ENCODE data around the gene TBC1D10A. TPM values are rescaled to one million over a fixed set of nuclear protein-coding genes. Genes with fewer than 3 reads are reported as not detected.

Gene TBC1D10A
- total RNA-seq, 1 experiment from 2014 or later, result 24.3 TPM

- TF ChIP-seq CTCF (conservative IDR thresholded peaks at IDR 0.05), result peak; percentile 100
- TF ChIP-seq EZH2 (IDR thresholded peaks at IDR 0.05; ENCODE audit: low read depth), result no peak
- H3K27ac ChIP-seq, result no peak overlapping the region
- H3K4me3 ChIP-seq, result peak overlapping the region; percentile 49; the same call in 1 of the 2 replicates
- H3K9me2 ChIP-seq (ENCODE audit: insufficient read depth), result no peaks in the 10 kb centered on the region
- peak overlapping the region; percentile 76 for H2AFZ ChIP-seq
- POLR2A ChIA-PET (ENCODE audit: unreplicated experiment), result interaction anchor here (0.7 kb wide), 1 partner anchor 35 kb away, joined by 3 read pairs; no protein-coding TSS in a partner anchor
- H3K9me3 ChIP-seq (ENCODE audit: insufficient read depth, low read depth), result no peaks in the 10 kb centered on the region
- H3K36me3 ChIP-seq (ENCODE audit: low read depth), result no peaks in the 10 kb centered on the region
- H3K79me2 ChIP-seq (ENCODE audit: low read depth), result peaks cover 12% of the 10 kb centered on the region; the same call in 1 of the 2 replicates
- DNase-seq, result peak in 1 of 2 experiments; percentile 64
- H3F3A ChIP-seq (ENCODE audit: insufficient read depth, low read depth), result peaks cover 23% of the 10 kb centered on the region; the same call in 1 of the 2 replicates
- peaks cover 51% of the 10 kb centered on the region for H3K4me1 ChIP-seq (replicated peaks; ENCODE audit: insufficient read depth)
- intact Hi-C loops (cut with micrococcal nuclease; ENCODE audit: unreplicated experiment), result loop anchor here (1.0 to 10.0 kb wide), 3 partner anchors 64 to 342 kb away; partner anchors contain the start of gene TCN2
- no peaks in the 10 kb centered on the region for H3K27me3 ChIP-seq (ENCODE audit: insufficient read depth, low read depth)
- H4K20me1 ChIP-seq (ENCODE audit: insufficient read depth), result no peaks in the 10 kb centered on the region
- CTCF ChIA-PET, result interaction anchor here (0.5 to 1.2 kb wide), 5 partner anchors 14 to 175 kb away, joined by 3 to 7 read pairs (median 3); no protein-coding TSS in a partner anchor
- no TSS peak for BruUV-seq (replicated peaks)
- H3K4me2 ChIP-seq, result peak overlapping the region; percentile 71
Measured at GRCh38 chr22:30262917-30263741, 63.6 kb downstream of the TBC1D10A start.

- H3K9me3 ChIP-seq (ENCODE audit: insufficient read depth, low read depth), result no peaks in the 10 kb centered on the region
- H2AFZ ChIP-seq, result no peak overlapping the region
- H3K27ac ChIP-seq, result peak overlapping the region; percentile 76; the same call in 1 of the 2 replicates
- DNase-seq, result no peak
- no peak for TF ChIP-seq EZH2 (IDR thresholded peaks at IDR 0.05; ENCODE audit: low read depth)
- no peak for TF ChIP-seq CTCF (conservative IDR thresholded peaks at IDR 0.05)
- no peak overlapping the region for H3K4me3 ChIP-seq
- H3K9me2 ChIP-seq (ENCODE audit: insufficient read depth), result no peaks in the 10 kb centered on the region
- no peak overlapping the region for H3K4me2 ChIP-seq
- intact Hi-C loops (cut with micrococcal nuclease; ENCODE audit: unreplicated experiment), result loop anchor here (10.0 kb wide), 1 partner anchor 343 kb away; the partner anchor contains the start of gene TCN2
- ChIA-PET POLR2A (ENCODE audit: unreplicated experiment) (no interaction called here), CTCF (interaction anchor here (1.2 kb wide), 1 partner anchor 26 kb away, joined by 3 read pairs; no protein-coding TSS in a partner anchor)
- BruUV-seq (replicated peaks), result no TSS peak
- H3K36me3 ChIP-seq (ENCODE audit: low read depth), result no peaks in the 10 kb centered on the region
- H3K27me3 ChIP-seq (ENCODE audit: insufficient read depth, low read depth), result no peaks in the 10 kb centered on the region
- peaks cover 20% of the 10 kb centered on the region for H3K79me2 ChIP-seq (ENCODE audit: low read depth)
- peaks cover 29% of the 10 kb centered on the region for H3F3A ChIP-seq (ENCODE audit: insufficient read depth, low read depth)
- no peaks in the 10 kb centered on the region for H4K20me1 ChIP-seq (ENCODE audit: insufficient read depth)
- H3K4me1 ChIP-seq (replicated peaks; ENCODE audit: insufficient read depth), result peaks cover 54% of the 10 kb centered on the region
Measured at GRCh38 chr22:30262112-30262511, 64.6 kb downstream of the TBC1D10A start.

GRCh38 chr22:30261134-30261533, 65.6 kb downstream of the TBC1D10A start:
- Histone ChIP-seq H4K20me1 (ENCODE audit: insufficient read depth) (no peaks in the 10 kb centered on the region), H3F3A (ENCODE audit: insufficient read depth, low read depth) (peaks cover 38% of the 10 kb centered on the region), H2AFZ (no peak overlapping the region), H3K27me3 (ENCODE audit: insufficient read depth, low read depth) (no peaks in the 10 kb centered on the region), H3K27ac (peak overlapping the region; percentile 76), H3K9me3 (ENCODE audit: insufficient read depth, low read depth) (no peaks in the 10 kb centered on the region), H3K4me2 (peak overlapping the region; percentile 49), H3K9me2 (ENCODE audit: insufficient read depth) (no peaks in the 10 kb centered on the region), H3K36me3 (ENCODE audit: low read depth) (no peaks in the 10 kb centered on the region), H3K79me2 (ENCODE audit: low read depth) (peaks cover 30% of the 10 kb centered on the region), H3K4me3 (no peak overlapping the region), H3K4me1 (replicated peaks; ENCODE audit: insufficient read depth) (peaks cover 54% of the 10 kb centered on the region)
- peak in 1 of 2 experiments; percentile 75 for DNase-seq
- CTCF ChIA-PET, result interaction anchor here (1.0 kb wide), 1 partner anchor 27 kb away, joined by 4 read pairs; no protein-coding TSS in a partner anchor
- no TSS peak for BruUV-seq (replicated peaks)
- POLR2A ChIA-PET (ENCODE audit: unreplicated experiment), result interaction anchor here (0.6 to 0.7 kb wide), 2 partner anchors 96 to 742 kb away, joined by 3 to 4 read pairs; partner anchors contain the start of genes CCDC157 and SF3A1
- intact Hi-C loops (cut with micrococcal nuclease; ENCODE audit: unreplicated experiment), result loop anchor here (10.0 kb wide), 1 partner anchor 344 kb away; the partner anchor contains the start of gene TCN2
- TF ChIP-seq CTCF (conservative IDR thresholded peaks at IDR 0.05) (no peak), EZH2 (IDR thresholded peaks at IDR 0.05; ENCODE audit: low read depth) (no peak)

Data from PC-9 (cell line).